HL-60 (cell line): ENCODE measurements around the gene GNLY.

Experiments
- DNase-seq, 2 experiments: peaks; one replicate each; pipeline ENCODE4 v3.0.0-alpha.2; 2010 to 2020; ENCODE audit warnings: low read depth in 1 of 2, low spot score in 1 of 2
- H3K27ac ChIP-seq: fragments of 250-450 bp; sonication (Bioruptor Pico); replicated peaks from 2 replicates; pipeline ENCODE4 v1.5.1; 2020; ENCODE audit warnings: mild to moderate bottlenecking, moderate library complexity
- H3K27me3 ChIP-seq: fragments of 250-450 bp; sonication (Bioruptor Pico); 2 replicates; pipeline ENCODE4 v1.5.1; 2021; ENCODE audit warnings: mild to moderate bottlenecking, moderate library complexity; ENCODE audit not compliant: insufficient read depth, poor library complexity, severe bottlenecking
- H3K4me3 ChIP-seq: replicated peaks from 2 replicates; pipeline ENCODE4 v1.5.1; 2011; ENCODE audit warnings: mild to moderate bottlenecking, control low read depth, low read length; ENCODE audit not compliant: insufficient read depth
- GABPA ChIP-seq: IDR thresholded peaks from 2 replicates; pipeline ENCODE4 v1.6.1; 2012; ENCODE audit warnings: low read depth
- POLR2AphosphoS5 ChIP-seq: IDR thresholded peaks from 2 replicates; pipeline ENCODE4 v1.6.1; 2012; ENCODE audit warnings: low read depth
- SPI1 ChIP-seq: IDR thresholded peaks from 2 replicates; pipeline ENCODE4 v1.6.1; 2012; ENCODE audit warnings: low read depth, mild to moderate bottlenecking, borderline replicate concordance
- TF ChIP-seq, protein P1 (sequence below): IDR thresholded peaks from 2 replicates; pipeline ENCODE4 v1.6.1; 2012; ENCODE audit warnings: low read depth; ENCODE audit not compliant: insufficient replicate concordance
- TF ChIP-seq, protein P2 (sequence below): IDR thresholded peaks from one replicate; pipeline ENCODE4 v1.5.1; 2011; ENCODE audit warnings: low read length, control low read depth, inconsistent platforms; ENCODE audit not compliant: insufficient read depth

The GNLY gene

DNA sequence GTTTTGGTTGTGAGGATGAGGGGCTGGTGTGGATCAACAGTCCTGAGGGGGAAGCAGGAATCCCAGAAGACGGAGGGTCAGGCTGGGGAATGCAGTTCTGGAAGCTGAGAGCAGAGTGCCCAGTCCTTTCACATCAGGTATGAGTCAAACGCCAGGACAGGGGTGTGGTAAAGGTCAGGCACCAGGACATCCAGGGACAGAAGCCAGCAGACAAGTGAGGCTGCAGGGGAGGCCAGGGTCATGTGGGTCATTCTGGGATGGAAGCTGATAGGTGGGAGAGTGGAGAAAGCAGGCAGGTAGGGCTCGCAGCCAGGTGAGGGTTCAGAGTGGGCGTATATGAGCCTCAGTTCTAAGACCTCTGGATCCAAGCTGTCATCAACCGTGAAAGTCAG is 12.8 kb upstream of the GNLY start:
- H3K27ac ChIP-seq: no peak overlapping the region
- DNase-seq: no peak
- H3K4me3 ChIP-seq: no peak overlapping the region

DNA sequence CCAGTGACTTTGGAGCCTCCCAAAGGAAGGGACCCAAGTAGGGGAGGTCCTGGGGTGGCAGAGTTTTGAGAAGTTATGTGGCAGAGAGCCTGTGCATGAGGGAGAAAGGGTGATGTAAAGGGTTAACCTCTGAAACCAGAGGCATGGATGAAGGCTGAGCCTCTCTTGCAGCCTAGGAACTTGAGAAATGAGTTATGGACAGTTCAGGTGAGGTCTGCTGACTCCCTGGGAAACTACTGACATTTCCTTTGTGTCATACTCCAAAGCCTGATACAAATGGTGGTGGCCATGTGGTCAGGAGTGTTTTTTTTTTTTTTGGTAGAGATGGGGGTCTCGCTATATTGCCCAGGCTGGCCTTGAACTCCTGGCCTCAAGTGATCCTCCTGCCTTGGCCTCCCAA is 12.4 kb upstream of the GNLY start:
- Histone ChIP-seq H3K4me3 (no peak overlapping the region), H3K27ac (no peak overlapping the region), H3K27me3 (no peaks in the 10 kb centered on the region)
- TF ChIP-seq GABPA (no peak), SPI1 (no peak), POLR2AphosphoS5 (no peak)
- TF ChIP-seq, protein P1, sequence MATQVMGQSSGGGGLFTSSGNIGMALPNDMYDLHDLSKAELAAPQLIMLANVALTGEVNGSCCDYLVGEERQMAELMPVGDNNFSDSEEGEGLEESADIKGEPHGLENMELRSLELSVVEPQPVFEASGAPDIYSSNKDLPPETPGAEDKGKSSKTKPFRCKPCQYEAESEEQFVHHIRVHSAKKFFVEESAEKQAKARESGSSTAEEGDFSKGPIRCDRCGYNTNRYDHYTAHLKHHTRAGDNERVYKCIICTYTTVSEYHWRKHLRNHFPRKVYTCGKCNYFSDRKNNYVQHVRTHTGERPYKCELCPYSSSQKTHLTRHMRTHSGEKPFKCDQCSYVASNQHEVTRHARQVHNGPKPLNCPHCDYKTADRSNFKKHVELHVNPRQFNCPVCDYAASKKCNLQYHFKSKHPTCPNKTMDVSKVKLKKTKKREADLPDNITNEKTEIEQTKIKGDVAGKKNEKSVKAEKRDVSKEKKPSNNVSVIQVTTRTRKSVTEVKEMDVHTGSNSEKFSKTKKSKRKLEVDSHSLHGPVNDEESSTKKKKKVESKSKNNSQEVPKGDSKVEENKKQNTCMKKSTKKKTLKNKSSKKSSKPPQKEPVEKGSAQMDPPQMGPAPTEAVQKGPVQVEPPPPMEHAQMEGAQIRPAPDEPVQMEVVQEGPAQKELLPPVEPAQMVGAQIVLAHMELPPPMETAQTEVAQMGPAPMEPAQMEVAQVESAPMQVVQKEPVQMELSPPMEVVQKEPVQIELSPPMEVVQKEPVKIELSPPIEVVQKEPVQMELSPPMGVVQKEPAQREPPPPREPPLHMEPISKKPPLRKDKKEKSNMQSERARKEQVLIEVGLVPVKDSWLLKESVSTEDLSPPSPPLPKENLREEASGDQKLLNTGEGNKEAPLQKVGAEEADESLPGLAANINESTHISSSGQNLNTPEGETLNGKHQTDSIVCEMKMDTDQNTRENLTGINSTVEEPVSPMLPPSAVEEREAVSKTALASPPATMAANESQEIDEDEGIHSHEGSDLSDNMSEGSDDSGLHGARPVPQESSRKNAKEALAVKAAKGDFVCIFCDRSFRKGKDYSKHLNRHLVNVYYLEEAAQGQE: no peak
- TF ChIP-seq, protein P2, sequence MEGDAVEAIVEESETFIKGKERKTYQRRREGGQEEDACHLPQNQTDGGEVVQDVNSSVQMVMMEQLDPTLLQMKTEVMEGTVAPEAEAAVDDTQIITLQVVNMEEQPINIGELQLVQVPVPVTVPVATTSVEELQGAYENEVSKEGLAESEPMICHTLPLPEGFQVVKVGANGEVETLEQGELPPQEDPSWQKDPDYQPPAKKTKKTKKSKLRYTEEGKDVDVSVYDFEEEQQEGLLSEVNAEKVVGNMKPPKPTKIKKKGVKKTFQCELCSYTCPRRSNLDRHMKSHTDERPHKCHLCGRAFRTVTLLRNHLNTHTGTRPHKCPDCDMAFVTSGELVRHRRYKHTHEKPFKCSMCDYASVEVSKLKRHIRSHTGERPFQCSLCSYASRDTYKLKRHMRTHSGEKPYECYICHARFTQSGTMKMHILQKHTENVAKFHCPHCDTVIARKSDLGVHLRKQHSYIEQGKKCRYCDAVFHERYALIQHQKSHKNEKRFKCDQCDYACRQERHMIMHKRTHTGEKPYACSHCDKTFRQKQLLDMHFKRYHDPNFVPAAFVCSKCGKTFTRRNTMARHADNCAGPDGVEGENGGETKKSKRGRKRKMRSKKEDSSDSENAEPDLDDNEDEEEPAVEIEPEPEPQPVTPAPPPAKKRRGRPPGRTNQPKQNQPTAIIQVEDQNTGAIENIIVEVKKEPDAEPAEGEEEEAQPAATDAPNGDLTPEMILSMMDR: no peak
- no peak for DNase-seq

More for the DNA sequence above, 12.8 kb upstream of the GNLY start:
- H3K27me3 ChIP-seq: no peaks in the 10 kb centered on the region
- TF ChIP-seq, protein P2: no peak
- TF ChIP-seq SPI1: no peak
- TF ChIP-seq GABPA: no peak
- TF ChIP-seq, protein P1: no peak
- TF ChIP-seq POLR2AphosphoS5: no peak

DNA sequence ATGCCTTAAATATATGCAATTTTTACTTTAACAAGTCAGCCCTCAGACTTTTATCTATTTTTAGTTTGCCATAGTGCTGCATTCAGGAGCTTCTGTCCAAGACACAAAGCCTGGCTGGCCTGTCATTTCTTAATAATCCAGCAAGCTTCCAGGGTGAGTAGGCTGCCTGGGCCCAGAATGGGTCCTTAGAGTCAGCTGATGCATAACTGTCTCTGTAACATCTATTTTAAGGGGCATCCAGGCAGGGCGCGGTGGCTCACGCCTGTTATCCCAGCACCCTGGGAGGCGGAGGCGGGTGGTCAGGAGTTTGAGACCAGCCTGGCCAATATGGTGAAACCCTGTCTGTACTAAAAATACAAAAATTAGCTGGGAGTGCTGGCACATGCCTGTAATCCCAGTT is 11.8 kb upstream of the GNLY start:
- no peak for DNase-seq
- H3K27ac ChIP-seq: no peak overlapping the region
- no peak overlapping the region for H3K4me3 ChIP-seq

More for the DNA sequence above, 11.8 kb upstream of the GNLY start:
- TF ChIP-seq SPI1 (no peak), GABPA (no peak), POLR2AphosphoS5 (no peak)
- TF ChIP-seq, protein P1: no peak
- TF ChIP-seq, protein P2: no peak
- no peaks in the 10 kb centered on the region for H3K27me3 ChIP-seq
